HEK293 (cell line): ENCODE results near the gene TLE4.

Experiments used
- BCL11A ChIP-seq: fragments of 450-650 bp; formaldehyde crosslinking; IDR thresholded peaks from 2 replicates; pipeline ENCODE4 v1.5.1; 2016; ENCODE audit warnings: low read depth, missing biosample characterization, missing genetic modification characterization
- PRDM2 ChIP-seq: fragments of 450-650 bp; formaldehyde crosslinking; IDR thresholded peaks from 2 replicates; pipeline ENCODE4 v1.5.1; 2016; ENCODE audit warnings: missing biosample characterization, missing genetic modification characterization, borderline replicate concordance
- PRDM4 ChIP-seq: fragments of 450-650 bp; formaldehyde crosslinking; IDR thresholded peaks from 2 replicates; pipeline ENCODE4 v1.5.1; 2017; ENCODE audit warnings: missing biosample characterization, missing genetic modification characterization
- SCRT1 ChIP-seq: fragments of 450-650 bp; formaldehyde crosslinking; IDR thresholded peaks from 2 replicates; pipeline ENCODE4 v1.5.1; 2016; ENCODE audit warnings: missing biosample characterization, missing genetic modification characterization, borderline replicate concordance
- ZNF202 ChIP-seq: fragments of 450-650 bp; formaldehyde crosslinking; IDR thresholded peaks from 2 replicates; pipeline ENCODE4 v1.5.1; 2016; ENCODE audit warnings: missing biosample characterization, missing genetic modification characterization, borderline replicate concordance
- ZNF280D ChIP-seq: fragments of 450-650 bp; formaldehyde crosslinking; IDR thresholded peaks from 2 replicates; pipeline ENCODE4 v1.5.1; 2016; ENCODE audit warnings: missing biosample characterization, missing genetic modification characterization
- ZNF350 ChIP-seq: fragments of 450-650 bp; formaldehyde crosslinking; IDR thresholded peaks from 2 replicates; pipeline ENCODE4 v1.5.0; 2017; ENCODE audit warnings: missing biosample characterization, mild to moderate bottlenecking, missing genetic modification characterization
- ZNF473 ChIP-seq: fragments of 450-650 bp; formaldehyde crosslinking; IDR thresholded peaks from 2 replicates; pipeline ENCODE4 v1.5.1; 2017; ENCODE audit warnings: missing biosample characterization, missing genetic modification characterization
- ZNF585B ChIP-seq: fragments of 450-650 bp; formaldehyde crosslinking; IDR thresholded peaks from 2 replicates; pipeline ENCODE4 v1.5.1; 2016; ENCODE audit warnings: missing biosample characterization, missing genetic modification characterization
- ZNF600 ChIP-seq: fragments of 450-650 bp; formaldehyde crosslinking; IDR thresholded peaks from 2 replicates; pipeline ENCODE4 v1.5.1; 2016; ENCODE audit warnings: missing biosample characterization, missing genetic modification characterization
- ZNF654 ChIP-seq: fragments of 450-650 bp; formaldehyde crosslinking; IDR thresholded peaks from 2 replicates; pipeline ENCODE4 v1.5.1; 2016; ENCODE audit warnings: low read depth, missing biosample characterization, missing genetic modification characterization
- ZNF785 ChIP-seq: fragments of 450-650 bp; formaldehyde crosslinking; IDR thresholded peaks from 2 replicates; pipeline ENCODE4 v1.5.1; 2016; ENCODE audit warnings: missing biosample characterization, missing genetic modification characterization
- ZXDB ChIP-seq: fragments of 450-650 bp; formaldehyde crosslinking; IDR thresholded peaks from 2 replicates; pipeline ENCODE4 v1.5.1; 2016; ENCODE audit warnings: missing biosample characterization, missing genetic modification characterization
- TF ChIP-seq, protein P1 (sequence below): fragments of 450-650 bp; formaldehyde crosslinking; IDR thresholded peaks from 2 replicates; pipeline ENCODE4 v1.5.1; 2016; ENCODE audit warnings: missing biosample characterization, missing genetic modification characterization

TLE4 gene

DNA sequence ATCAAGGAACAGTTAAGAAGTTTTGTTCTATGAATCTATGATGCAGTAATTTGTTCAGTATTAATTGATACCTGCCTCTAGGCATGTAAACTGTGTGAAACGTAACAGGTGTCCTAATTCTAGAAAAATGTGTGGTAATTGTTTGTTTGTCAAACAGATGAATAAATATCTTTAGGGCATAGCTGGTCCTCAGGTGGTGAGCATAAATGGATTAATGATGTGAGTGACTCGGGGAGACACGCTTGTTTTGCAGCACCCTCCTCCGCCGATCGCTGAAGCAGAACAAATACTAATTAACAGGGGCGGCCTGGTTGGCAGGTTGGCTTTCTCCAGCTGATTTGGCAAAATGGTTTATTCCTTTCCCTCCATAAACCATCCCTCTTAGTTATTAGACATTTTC lies 88.8 kb downstream of the TLE4 start (continued):
- no peak for TF ChIP-seq PRDM2 (tag by site-specific recombination)
- no peak for TF ChIP-seq ZNF654 (tag by site-specific recombination)
- TF ChIP-seq PRDM4 (tag by site-specific recombination), result no peak
- no peak for TF ChIP-seq ZNF785 (tag by site-specific recombination)
- TF ChIP-seq ZNF473 (tag by site-specific recombination), result no peak
- no peak for TF ChIP-seq BCL11A (tag by site-specific recombination)
- TF ChIP-seq ZNF280D, result no peak
- no peak for TF ChIP-seq ZNF350 (tag by site-specific recombination)
- TF ChIP-seq ZNF600 (tag by site-specific recombination), result no peak
- 0 out of 2 replicates have a peak, but pooled peaks have one; percentile 51 for TF ChIP-seq SCRT1 (tag by site-specific recombination)
- no peak for TF ChIP-seq ZXDB (tag by site-specific recombination)
- TF ChIP-seq ZNF202 (tag by site-specific recombination), result no peak
- no peak for TF ChIP-seq ZNF585B
- TF ChIP-seq, protein P1, sequence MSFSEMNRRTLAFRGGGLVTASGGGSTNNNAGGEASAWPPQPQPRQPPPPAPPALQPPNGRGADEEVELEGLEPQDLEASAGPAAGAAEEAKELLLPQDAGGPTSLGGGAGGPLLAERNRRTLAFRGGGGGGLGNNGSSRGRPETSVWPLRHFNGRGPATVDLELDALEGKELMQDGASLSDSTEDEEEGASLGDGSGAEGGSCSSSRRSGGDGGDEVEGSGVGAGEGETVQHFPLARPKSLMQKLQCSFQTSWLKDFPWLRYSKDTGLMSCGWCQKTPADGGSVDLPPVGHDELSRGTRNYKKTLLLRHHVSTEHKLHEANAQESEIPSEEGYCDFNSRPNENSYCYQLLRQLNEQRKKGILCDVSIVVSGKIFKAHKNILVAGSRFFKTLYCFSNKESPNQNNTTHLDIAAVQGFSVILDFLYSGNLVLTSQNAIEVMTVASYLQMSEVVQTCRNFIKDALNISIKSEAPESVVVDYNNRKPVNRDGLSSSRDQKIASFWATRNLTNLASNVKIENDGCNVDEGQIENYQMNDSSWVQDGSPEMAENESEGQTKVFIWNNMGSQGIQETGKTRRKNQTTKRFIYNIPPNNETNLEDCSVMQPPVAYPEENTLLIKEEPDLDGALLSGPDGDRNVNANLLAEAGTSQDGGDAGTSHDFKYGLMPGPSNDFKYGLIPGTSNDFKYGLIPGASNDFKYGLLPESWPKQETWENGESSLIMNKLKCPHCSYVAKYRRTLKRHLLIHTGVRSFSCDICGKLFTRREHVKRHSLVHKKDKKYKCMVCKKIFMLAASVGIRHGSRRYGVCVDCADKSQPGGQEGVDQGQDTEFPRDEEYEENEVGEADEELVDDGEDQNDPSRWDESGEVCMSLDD, result no peak
- TF ChIP-seq, all 188 proteins: peak for 5
